H7 (cell line): ENCODE measurements around the gene CEP290. TPM values are rescaled to one million over a fixed set of nuclear protein-coding genes. Genes with fewer than 3 reads are reported as not detected.
"Not testable (repeated sequence)": the region's sequence is repeated elsewhere in the genome, so short reads cannot be mapped to it uniquely, and the experiment has no call there.

Source experiments
- DNase-seq: peaks from one replicate; pipeline ENCODE4 v3.0.0; 2012
- H3K27me3 ChIP-seq: 2 replicates; pipeline ENCODE4 v1.6.0; 2011; ENCODE audit warnings: mild to moderate bottlenecking, low read length; ENCODE audit not compliant: control insufficient read depth, insufficient read depth
- H3K36me3 ChIP-seq: replicated peaks from 2 replicates; pipeline ENCODE4 v1.5.1; 2011; ENCODE audit warnings: low read length; ENCODE audit not compliant: control insufficient read depth, insufficient read depth
- H3K4me3 ChIP-seq: 2 replicates; pipeline ENCODE4 v1.5.1; 2011; ENCODE audit warnings: low read depth, mild to moderate bottlenecking, control low read depth, low read length, moderate library complexity; ENCODE audit not compliant: insufficient read depth
- total RNA-seq: library from RNA; depleted of rRNA; stranded (reverse); fragments of >200 nt; shearing (Covaris generic); gene quantifications from 2 replicates; pipeline ENCODE4 v1.2.3, GENCODE V29; 2014

The CEP290 gene
- total RNA-seq, 1 experiment from 2014 or later, result 2.9 TPM

DNA sequence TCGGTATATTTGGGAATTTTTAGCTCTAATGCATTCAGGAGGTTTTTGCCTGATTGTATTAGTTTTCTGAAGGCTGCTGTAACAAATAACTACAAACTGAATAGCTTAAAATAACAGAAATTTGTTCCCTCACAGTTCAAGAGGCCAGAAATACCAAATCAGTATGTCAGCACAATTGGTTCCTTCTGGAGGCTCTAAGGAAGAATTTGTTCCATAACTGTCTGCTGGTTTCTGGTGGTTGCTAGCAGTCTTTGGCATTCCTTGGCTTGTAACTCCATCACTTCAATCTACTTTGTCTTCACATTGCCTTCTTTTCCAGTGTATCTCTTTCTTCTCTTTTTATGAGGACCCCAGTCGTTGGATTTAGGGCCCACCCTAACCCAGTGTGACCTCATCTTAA lies 21.5 kb upstream of the CEP290 start:
- H3K36me3 ChIP-seq, result no peaks in the 10 kb centered on the region
- DNase-seq, result no peak
- no peak overlapping the region for H3K4me3 ChIP-seq
- no peaks in the 10 kb centered on the region for H3K27me3 ChIP-seq

GRCh38 chr12:88156075-88156654 lies 14.3 kb upstream of the CEP290 start:
- no peaks in the 10 kb centered on the region for H3K27me3 ChIP-seq
- no peak for DNase-seq

GRCh38 chr12:88153959-88154358 lies 12.1 kb upstream of the CEP290 start:
- no peak overlapping the region for H3K4me3 ChIP-seq
- H3K27me3 ChIP-seq, result no peaks in the 10 kb centered on the region
- no peak for DNase-seq

More at GRCh38 chr12:88156075-88156654, 14.3 kb upstream of the CEP290 start:
- Histone ChIP-seq H3K36me3 (no peaks in the 10 kb centered on the region; the same call in 1 of the 2 replicates), H3K4me3 (no peak overlapping the region)

GRCh38 chr12:88150063-88150462 lies 8.2 kb upstream of the CEP290 start:
- Histone ChIP-seq H3K4me3 (no peak overlapping the region), H3K27me3 (no peaks in the 10 kb centered on the region), H3K36me3 (no peaks in the 10 kb centered on the region)
- no peak for DNase-seq

More at GRCh38 chr12:88153959-88154358, 12.1 kb upstream of the CEP290 start:
- H3K36me3 ChIP-seq, result no peaks in the 10 kb centered on the region; the same call in 1 of the 2 replicates

DNA sequence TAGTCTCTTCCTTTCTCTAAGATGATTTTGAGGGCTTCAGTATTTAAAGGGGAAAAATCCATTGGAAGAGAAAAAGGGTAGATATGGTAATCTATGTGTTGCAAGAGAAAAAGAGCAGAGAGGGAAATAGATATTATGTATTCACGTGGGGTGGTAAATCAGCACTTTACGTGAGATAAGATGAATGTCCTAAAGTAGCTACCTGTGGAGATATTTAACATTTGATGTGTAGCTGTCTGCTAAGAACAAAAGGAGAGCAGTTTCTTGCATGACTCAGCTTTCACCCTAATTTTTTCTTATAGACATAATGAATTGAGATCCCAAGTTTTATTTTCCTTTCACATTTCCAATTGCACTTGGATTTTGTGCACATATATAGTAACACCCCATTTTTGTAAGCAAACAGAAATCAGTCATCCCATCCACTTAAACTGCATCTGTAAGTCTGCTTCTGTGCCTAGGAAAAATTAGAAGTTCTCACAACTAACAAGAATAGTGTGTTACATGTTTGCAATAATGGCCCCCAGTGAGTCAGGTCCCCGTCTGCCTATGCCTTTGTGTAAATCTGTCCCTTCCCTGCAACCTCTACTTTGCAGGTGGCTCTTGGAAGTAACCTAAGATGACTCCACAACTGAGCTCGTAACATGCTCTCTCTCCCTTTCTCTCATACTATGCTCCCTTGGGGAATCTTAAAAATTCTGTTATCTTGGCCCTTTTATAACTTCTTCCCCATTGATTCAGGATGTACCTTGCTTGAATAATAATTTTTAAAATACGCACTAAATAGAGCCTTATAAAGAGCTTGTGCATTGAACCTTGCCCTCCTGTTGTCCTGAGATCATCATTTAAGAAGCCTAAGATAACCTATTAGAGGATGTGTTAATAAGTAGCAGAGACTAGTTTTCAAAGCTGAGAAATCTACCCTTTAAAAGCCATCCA lies 3.9 kb upstream of the CEP290 start:
- H3K4me3 ChIP-seq, result no peak overlapping the region
- DNase-seq, result no peak
- H3K36me3 ChIP-seq, result no peaks in the 10 kb centered on the region
- H3K27me3 ChIP-seq, result no peaks in the 10 kb centered on the region

DNA sequence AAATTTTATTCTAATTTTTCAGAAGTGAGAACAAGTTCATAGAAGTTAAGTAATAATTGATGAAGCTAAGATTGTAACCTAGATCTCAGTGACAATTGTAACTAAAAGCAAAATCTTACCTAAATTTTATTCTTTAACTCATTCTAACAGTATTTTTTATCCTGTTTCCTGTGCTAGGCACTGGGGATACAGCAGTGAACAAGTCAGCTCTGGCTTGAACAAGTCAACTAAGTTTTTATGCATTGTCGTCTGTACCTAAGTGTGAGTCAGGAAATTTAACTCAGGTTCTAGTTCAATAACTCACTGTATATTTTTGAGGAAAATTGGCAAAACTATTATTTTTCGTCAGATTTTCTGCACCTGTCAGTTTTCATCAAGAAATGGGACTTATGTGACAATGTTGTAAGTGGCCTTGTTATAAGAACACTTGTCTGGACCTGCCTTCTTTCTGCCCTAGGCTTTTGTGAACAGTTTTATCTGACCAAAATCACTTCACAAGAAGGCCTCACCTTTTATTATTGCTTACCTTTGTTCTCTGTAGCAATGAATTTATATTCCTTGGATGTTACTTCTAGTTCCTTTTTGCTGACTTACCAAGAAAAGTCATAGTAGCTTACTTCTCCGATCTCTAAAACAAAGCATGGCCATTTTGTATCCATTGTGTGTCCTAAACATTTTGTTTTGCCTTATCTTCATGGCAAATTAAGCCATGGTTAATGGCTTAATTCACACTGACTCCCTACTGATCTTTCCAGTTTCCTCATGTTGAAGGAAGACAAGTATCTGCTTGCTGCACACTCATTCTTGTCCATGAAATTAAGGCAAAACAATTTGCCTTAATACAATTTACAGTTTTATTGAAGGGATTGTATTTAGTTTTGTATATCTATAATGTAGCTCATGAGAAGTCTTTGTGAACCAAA lies 2.9 kb upstream of the CEP290 start:
- no peaks in the 10 kb centered on the region for H3K36me3 ChIP-seq
- H3K4me3 ChIP-seq, result no peak overlapping the region
- no peak for DNase-seq
- H3K27me3 ChIP-seq, result no peaks in the 10 kb centered on the region

GRCh38 chr12:88144037-88144436 lies 2.1 kb upstream of the CEP290 start:
- H3K27me3 ChIP-seq, result no peaks in the 10 kb centered on the region
- no peak for DNase-seq
- no peak overlapping the region for H3K4me3 ChIP-seq
- H3K36me3 ChIP-seq, result no peaks in the 10 kb centered on the region

DNA sequence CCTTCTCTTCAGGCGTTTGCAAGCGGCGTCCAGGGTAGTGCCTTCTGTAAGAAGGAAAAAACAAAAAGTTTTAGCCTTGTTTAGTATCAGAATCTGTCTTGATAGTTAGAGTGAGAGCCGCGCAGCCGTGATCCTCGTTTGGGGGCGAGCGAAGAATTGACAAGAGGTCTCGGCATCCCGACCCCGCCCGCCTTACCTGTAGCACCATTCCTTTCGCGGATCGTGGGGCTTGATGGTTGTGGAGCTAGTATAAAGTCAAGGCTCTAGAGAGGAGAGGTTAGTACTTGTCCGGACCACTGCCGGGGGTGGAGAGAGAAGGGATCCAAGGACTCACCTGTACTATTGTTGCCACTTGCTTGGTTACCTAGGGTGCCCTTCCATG lies 713 bp upstream of the CEP290 start:
- Histone ChIP-seq H3K27me3 (no peaks in the 10 kb centered on the region), H3K4me3 (peak overlapping the region; percentile 85), H3K36me3 (no peaks in the 10 kb centered on the region)
- DNase-seq, result peak; percentile 3

DNA sequence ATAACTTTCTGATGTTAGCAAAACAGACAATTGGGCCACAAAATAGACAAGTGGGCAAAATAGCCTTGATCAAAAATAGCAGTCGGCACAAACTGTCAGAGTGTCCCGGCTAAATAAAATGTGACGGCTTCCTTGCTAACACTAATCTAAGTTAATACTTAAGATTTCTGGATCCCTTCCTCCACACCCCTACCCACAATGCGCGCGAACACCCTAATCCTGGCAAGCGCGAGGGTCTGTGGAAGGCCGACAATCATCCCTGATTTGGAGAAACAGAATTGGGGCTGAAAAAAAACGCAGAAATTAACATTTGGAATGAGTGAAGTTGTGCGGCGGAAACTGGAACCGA lies 489 bp downstream of the CEP290 start:
- H3K36me3 ChIP-seq, result no peaks in the 10 kb centered on the region
- peak overlapping the region; percentile 85 for H3K4me3 ChIP-seq
- no peaks in the 10 kb centered on the region for H3K27me3 ChIP-seq
- DNase-seq, result no peak

GRCh38 chr12:88139711-88140110 lies 2.2 kb downstream of the CEP290 start:
- H3K27me3 ChIP-seq, H3K4me3 ChIP-seq, DNase-seq, H3K36me3 ChIP-seq: not testable (repeated sequence)

- not testable (repeated sequence) for H3K36me3 ChIP-seq, H3K4me3 ChIP-seq, DNase-seq, H3K27me3 ChIP-seq
These were observed 8.7 kb downstream of the CEP290 start for GRCh38 chr12:88133181-88133580.

GRCh38 chr12:88132392-88132791 lies 9.5 kb downstream of the CEP290 start:
- Histone ChIP-seq H3K36me3 (no peaks in the 10 kb centered on the region), H3K4me3 (no peak overlapping the region), H3K27me3 (no peaks in the 10 kb centered on the region)
- no peak for DNase-seq

- Histone ChIP-seq H3K36me3 (no peaks in the 10 kb centered on the region; the same call in 1 of the 2 replicates), H3K4me3 (no peak overlapping the region), H3K27me3 (no peaks in the 10 kb centered on the region)
- DNase-seq, result no peak
These were observed 14.0 kb downstream of the CEP290 start for GRCh38 chr12:88127855-88128254.

DNA sequence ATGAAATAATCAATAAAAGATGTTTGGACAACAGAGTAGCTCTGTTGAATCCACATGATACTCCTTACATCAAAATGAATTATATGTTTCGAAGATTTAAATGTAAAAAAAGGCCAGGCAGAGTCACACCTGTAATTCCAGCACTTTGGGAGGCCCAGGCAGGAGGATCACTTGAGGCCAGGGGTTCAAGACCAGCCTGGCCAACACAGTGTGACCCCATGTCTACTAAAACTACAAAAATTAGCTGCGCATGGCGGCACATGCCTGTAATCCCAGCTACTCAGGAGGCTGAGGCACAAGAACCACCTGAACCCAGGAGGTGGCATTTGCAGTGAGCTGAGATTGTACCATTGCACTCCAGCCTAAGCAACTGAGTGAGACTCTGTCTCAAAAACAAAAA lies 14.8 kb downstream of the CEP290 start:
- no peaks in the 10 kb centered on the region for H3K27me3 ChIP-seq
- no peaks in the 10 kb centered on the region; the same call in 1 of the 2 replicates for H3K36me3 ChIP-seq
- no peak for DNase-seq
- H3K4me3 ChIP-seq, result no peak overlapping the region
